GM12874 (cell line): ENCODE data around the gene TMEM42.

Source experiments
- CTCF ChIP-seq: IDR thresholded peaks from 2 replicates; pipeline ENCODE4 v1.5.1; 2011; ENCODE audit warnings: low read depth, mild to moderate bottlenecking, control low read depth, low read length, moderate library complexity; ENCODE audit not compliant: insufficient read depth

TMEM42 gene

GRCh38 chr3:44833394-44833793 lies 28.3 kb upstream of the TMEM42 start:
- no peak for TF ChIP-seq CTCF

GRCh38 chr3:44835684-44836083 lies 26.0 kb upstream of the TMEM42 start:
- TF ChIP-seq CTCF, result no peak

GRCh38 chr3:44842376-44842775 lies 19.3 kb upstream of the TMEM42 start:
- no peak for TF ChIP-seq CTCF

DNA sequence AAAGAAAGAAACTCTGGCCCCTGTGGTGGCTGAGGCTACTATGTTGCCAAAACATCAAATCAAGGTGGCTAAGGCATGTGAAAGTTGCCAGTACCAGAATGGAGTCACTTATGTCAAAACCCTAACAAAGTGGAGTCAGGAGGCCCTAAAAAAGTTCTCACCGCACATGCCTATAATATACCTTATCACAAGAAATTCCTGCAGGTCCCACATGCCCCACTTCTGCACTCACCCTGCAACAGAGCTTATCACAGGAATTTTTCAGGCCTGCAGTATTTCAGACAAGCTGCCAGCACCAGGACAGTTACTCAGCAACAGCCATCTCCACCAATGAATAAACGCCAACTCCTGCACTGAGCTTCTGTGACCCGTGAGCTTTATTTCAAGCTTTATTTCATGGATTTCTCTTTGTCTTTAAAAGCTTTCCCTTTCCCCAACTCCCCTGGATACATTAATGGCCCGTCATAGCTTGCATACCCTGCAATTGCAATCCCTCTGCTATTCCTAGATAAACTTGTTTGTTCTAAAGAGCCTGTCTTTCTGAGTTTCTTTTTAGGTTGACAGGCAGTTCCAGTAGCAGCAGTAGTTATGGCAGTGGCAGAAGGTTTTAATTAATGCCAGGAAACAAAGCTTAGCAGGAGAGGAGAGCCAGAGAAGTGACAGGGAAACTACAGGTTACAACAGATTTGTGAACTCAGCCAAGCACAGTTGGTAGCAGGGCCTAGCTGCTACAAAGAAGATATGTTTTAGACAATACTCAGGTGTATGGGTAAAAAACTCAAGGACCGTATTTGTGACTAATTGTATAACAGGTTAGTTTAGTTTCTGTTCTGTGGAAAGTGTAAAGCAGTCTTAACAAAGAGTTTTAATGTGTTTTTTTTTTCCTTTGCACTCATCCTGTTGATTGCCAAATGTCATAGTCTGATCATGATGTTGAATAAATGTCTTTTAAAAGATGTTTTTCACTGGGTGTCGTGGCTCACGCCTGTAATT lies 15.9 kb upstream of the TMEM42 start:
- TF ChIP-seq CTCF, result no peak

DNA sequence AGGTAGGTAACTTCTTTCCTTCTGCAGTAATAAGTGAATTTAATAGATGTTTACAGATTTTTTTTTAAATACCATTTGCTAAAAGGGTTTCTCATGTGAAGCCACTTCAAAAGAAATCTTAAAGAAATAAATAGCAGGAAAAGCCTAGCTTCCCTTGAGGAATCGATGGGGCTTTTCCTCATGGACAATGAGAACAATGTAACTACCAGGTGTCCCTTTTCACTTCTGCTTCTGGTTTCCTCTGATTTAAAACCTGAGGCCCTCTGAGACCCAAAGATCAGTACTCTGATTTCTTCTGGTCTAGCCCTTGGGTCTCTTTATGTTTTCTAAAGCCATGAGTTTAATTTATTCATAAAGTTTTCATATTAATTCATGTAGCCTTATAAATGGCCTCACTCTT lies 13.1 kb upstream of the TMEM42 start:
- TF ChIP-seq CTCF, result no peak

DNA sequence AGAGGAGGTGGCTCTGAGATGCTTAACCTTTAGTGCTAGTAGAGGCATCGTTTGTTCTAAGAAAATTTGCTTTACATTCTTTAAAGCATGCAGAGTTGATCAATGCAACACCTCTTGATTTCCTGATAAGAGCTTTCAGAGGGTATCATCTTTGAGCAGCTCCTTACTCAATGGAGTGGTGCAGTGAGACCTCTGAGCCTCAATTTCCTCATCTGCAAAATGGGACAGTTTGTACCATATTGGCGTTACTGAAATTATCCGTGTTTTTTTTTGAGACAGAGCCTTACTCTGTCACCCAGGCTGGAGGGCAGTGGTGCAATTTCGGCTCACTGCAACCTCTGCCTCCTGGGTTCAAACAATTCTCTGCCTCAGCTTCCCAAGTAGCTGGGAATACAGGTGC lies 1.6 kb upstream of the TMEM42 start:
- no peak for TF ChIP-seq CTCF

DNA sequence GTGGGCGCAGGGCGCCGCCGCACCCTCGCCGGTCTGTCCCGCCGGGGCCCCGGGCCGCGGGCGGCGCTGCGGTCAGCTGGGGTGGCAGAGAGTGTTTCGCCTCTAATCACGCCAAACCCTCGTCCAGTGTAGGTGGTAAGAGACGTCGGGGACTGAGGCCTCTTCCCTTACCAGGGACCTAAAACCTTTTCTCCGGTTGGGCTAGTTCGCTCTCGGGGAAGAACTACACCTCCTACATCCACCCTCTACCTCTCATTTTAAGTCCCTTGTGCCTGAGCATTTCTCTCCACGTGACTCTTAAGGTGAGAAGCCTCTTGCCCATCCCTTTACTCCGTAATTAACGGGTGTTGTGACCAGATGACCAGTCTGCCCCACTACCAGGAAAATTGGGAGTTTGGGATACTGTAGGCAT lies 520 bp downstream of the TMEM42 start:
- TF ChIP-seq CTCF, result no peak
